HG03196 (cell line): Measurements from ENCODE around the gene STAMBPL1.
"Not testable (repeated sequence)": the region's sequence is repeated elsewhere in the genome, so short reads cannot be mapped to it uniquely, and the experiment has no call there.

ENCODE experiments used
- ATAC-seq: cut with Tn5 transposase; IDR thresholded peaks from one replicate; pipeline ENCODE4 v1.9.1; 2021; ENCODE audit not compliant: unreplicated experiment

Gene STAMBPL1

GRCh38 chr10:88854684-88855083, 25.4 kb upstream of the STAMBPL1 start:
- ATAC-seq: no peak

GRCh38 chr10:88857831-88858230, 22.2 kb upstream of the STAMBPL1 start:
- ATAC-seq: no peak

DNA sequence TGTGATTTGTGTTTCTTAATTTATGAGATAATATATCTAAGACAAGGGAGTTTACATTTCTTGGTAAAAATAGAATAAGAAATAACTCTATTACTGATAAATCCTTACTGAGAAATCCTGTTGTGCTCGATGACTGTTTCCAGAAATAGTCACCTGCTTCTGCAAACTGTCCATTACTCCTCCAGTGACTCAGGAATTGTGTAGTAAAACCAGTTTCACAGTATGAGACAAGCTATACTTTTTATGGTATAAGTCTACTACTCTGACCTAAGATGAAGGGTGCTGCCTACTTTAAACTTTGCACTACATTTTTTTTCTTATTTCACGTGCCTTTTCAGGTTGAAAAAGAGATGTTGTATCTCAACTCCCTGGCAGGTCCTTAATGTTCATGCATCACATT, 21.6 kb upstream of the STAMBPL1 start:
- no peak for ATAC-seq

- no peak for ATAC-seq
Observed at GRCh38 chr10:88861036-88861435, 19.0 kb upstream of the STAMBPL1 start.

GRCh38 chr10:88865281-88865876, 14.7 kb upstream of the STAMBPL1 start:
- ATAC-seq: no peak

- no peak for ATAC-seq
Observed at GRCh38 chr10:88866454-88866853, 13.6 kb upstream of the STAMBPL1 start.

DNA sequence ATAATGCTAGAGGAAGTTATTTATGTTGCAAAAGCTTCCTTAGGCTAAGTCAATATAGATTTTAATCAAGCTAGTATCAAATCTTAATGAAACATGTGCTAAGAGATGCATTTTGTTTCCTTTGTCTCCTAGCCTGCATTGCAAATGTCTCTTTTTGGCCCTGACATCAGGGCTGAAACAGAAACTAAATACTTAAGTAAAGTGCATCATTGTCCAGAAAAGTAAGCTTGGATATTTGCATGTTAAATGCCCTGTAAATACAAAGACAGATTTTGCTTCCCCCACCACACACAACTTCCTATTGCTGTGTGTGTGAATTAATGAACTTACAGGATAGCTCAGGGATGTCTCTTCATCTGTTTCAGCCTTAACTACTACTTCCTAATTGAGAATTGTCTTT, 10.0 kb upstream of the STAMBPL1 start:
- ATAC-seq: no peak

DNA sequence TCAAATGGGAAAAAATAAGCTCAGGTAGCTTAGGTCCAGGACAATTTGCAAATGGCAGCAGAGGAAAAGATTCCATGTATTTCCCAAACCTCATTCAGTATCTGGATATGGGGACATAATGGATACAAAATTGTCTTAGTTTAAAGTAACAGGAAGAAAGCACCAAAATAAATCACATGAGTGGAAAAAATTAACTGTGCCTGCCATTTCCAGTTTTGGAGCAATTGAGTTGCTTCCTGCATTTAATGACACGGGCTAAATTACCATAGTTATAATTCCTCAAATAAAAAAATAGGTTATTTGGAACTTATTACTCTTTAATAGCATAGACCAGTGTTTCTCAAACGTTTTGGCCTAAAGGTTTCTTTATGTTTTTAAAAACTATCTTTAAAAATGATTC, 6.3 kb upstream of the STAMBPL1 start:
- no peak for ATAC-seq

- ATAC-seq: no peak
Observed at GRCh38 chr10:88874281-88874680, 5.8 kb upstream of the STAMBPL1 start.

- ATAC-seq: no peak
Observed at GRCh38 chr10:88875081-88875480, 5.0 kb upstream of the STAMBPL1 start.

GRCh38 chr10:88877298-88877697, 2.7 kb upstream of the STAMBPL1 start:
- ATAC-seq: no peak

DNA sequence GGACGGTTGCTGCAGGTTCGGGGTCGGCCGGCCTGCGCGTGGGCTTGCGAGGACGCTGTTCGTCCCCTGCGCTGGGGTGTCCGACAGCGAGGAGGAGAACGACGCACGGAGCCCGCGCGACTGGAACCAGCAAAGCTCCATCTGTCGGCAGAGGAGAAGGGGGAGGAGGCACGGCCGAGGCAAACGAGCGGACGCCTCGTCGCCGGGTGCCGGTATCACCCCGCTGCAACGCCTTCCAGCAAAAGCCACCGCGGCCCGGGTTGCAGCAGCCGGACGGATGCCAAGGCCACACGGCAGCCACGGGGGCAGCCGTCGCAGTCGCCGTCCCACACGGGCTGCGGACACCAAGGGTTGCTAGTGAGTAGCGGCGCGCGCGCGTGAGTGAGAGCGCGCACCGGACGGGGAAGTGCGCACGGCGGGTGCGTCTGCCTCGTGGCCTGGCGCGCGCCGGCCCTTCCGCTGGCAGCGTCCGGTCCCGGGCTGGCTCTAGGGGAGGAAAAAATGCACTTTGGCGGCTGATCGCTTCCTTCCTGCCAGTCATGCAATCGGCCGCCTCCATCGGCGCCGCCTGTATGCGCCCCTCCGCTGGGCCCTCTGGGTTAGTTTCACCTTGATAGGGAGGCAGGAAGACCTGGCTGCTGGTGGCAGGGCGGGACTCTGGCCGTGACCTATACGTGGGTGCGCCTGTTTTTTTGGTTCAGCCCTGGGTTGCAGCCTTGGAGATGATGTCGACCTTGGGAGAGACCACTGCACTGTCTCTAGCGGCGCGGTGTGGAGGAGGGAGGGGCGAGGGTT, 434 bp downstream of the STAMBPL1 start:
- ATAC-seq: peak; percentile 71

DNA sequence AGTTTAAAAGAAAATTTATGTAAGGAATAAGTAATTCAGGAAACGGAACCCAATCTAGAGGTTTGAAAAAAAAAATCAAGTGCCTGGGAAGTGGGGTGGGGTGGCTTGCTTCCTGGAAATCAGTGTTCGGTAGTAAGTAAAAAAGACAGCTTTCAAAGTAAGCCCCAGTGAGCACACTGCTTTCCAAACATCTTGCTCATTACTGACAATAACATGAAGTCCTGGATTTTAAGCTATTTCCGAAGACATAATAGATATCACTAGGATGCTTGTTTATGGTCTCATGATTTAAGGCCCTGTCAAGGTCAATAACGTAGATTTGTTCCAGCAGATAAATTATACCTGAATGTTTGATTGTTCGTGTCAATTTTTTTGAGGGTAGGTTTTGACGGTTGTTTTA, 1.3 kb downstream of the STAMBPL1 start:
- no peak for ATAC-seq

GRCh38 chr10:88881922-88882645, 2.0 kb downstream of the STAMBPL1 start:
- ATAC-seq: no peak

DNA sequence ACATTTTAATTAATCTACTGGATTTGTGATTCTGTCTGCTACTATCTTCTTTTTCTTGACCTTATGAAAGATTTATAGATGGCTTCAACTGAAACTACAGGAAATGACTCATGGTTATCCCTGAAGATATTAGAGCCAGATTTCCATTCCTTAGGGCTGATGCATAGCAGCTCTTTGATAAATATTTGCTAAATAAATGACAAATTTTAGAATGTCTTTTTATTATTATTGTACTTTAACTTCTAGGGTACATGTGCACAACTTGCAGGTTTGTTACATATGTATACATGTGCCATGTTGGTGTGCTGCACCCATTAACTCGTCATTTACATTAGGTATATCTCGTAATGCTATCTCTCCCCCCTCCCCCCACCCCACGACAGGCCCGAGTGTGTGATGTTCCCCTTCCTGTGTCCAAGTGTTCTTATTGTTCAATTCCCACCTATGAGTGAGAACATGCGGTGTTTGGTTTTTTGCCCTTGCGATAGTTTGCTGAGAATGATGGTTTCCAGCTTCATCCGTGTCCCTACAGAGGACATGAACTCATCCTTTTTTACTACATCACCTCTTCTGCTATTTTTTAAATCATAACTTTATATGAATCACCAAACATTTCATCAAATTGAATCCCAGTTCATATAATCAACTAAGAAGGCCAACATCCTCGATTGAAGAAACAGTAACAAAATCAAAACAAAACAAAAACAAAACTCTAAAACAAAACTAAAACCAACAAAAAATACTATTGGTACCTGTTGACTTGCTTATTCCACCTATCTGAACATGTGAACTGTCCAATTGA, 2.8 kb downstream of the STAMBPL1 start:
- ATAC-seq: not testable (repeated sequence)

GRCh38 chr10:88883448-88883809, 3.4 kb downstream of the STAMBPL1 start:
- ATAC-seq: no peak

- peak; percentile 55 for ATAC-seq
Observed at GRCh38 chr10:88886557-88886956, 6.5 kb downstream of the STAMBPL1 start.

- ATAC-seq: no peak
Observed at GRCh38 chr10:88888810-88889445, 8.9 kb downstream of the STAMBPL1 start.

DNA sequence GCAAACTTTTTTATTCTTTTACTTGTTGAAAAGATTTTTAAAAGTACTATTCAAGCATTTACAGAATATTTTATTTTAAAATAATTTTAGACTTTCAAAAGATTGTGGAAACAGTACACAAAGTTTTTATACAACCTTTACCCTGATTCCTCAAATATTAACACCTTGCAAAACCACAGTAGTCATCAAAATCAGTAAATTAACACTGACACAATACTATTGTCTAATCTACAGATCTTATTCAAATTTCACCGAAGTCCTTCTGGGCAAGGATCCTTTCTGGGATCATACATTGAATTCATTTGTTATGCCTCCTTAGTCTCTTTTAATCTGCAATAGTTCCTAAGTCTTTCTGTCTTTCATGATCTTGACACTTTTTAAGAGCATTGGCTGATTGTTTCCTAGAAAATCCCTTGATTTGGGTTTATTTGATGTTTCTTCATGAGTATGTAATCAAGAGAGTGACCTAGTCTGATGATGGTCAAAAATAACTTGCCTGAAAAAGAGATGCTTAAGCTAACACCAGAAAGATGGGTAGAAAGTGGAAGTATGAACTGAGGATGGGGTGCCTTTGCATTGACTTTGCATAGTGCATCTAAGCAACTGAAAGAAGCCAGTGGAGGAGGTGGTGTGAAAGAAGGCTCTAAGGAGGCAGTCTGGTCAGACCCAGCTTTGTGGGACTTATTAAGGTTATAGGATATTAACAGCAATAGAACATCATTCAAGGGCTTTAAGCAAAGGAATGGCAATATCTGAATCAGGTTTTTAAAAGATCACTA, 9.7 kb downstream of the STAMBPL1 start:
- peak; percentile 42 for ATAC-seq
